Measurements from ENCODE around the gene CD300H.

Gene CD300H

DNA sequence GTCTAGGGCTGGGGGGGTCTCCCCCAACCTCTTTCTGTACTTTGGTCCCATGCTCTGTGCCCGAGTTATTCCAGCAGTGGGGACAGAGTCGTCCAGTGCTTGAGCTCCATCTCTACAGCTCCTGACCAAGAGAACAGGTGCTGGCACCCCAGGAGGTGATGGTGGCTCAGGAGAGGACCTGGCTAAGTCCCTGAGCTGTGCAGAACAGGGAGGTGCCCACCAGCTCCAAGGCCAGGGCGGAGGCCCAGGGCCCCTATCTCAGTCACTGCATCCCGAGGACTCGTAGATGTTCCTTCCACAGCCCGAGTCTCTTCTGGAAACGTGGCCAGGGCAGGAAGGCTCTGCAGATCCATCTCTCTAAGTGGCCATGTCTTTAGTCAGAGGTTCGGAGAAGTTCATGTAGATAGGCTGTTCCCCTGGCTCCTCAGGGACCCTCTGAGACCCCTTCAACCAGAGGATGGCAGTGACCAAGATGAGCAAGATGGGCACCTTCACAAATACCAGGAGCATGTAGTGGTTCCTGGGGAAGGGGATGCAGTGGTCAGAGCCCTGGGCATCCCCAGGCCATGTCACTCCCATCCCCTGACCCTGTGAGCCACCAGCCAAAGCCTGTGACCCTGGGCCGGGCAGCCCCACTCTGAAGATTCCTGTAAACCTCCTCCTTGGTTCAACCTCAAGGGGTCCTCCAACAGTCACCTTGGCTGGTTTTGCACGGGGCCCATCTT, 44.8 kb downstream of the CD300H start:
- no peaks in the 10 kb centered on the region for H3K4me1 ChIP-seq (ENCODE audit: insufficient read depth, low read length, poor library complexity, severe bottlenecking)
- no peak overlapping the region for H2AFZ ChIP-seq (ENCODE audit: low read length)
- H3K27me3 ChIP-seq (ENCODE audit: insufficient read depth, low read length, poor library complexity, severe bottlenecking) = no peaks in the 10 kb centered on the region
- no peaks in the 10 kb centered on the region for H3K9me3 ChIP-seq (ENCODE audit: insufficient read depth, low read depth, low read length)
- no peak overlapping the region for H3K9ac ChIP-seq (ENCODE audit: low read depth, low read length, poor library complexity, severe bottlenecking)
- H3K36me3 ChIP-seq (ENCODE audit: insufficient read depth, low read length) = no peaks in the 10 kb centered on the region
- no peaks in the 10 kb centered on the region for H3K9me2 ChIP-seq (replicated peaks; ENCODE audit: low read depth, low read length)
- H3K4me3 ChIP-seq (ENCODE audit: low read length, poor library complexity, severe bottlenecking) = no peak overlapping the region
- H4K20me1 ChIP-seq (ENCODE audit: insufficient read depth, low read length, poor library complexity, severe bottlenecking) = no peaks in the 10 kb centered on the region
- H3K4me2 ChIP-seq (ENCODE audit: low read depth, low read length, poor library complexity, severe bottlenecking) = no peak overlapping the region
- no peaks in the 10 kb centered on the region for H3K79me2 ChIP-seq (ENCODE audit: insufficient read depth, low read length)
- TF ChIP-seq EZH2phosphoT487 (IDR thresholded peaks at IDR 0.05; ENCODE audit: borderline replicate concordance) = no peak
- TF ChIP-seq, protein P1, sequence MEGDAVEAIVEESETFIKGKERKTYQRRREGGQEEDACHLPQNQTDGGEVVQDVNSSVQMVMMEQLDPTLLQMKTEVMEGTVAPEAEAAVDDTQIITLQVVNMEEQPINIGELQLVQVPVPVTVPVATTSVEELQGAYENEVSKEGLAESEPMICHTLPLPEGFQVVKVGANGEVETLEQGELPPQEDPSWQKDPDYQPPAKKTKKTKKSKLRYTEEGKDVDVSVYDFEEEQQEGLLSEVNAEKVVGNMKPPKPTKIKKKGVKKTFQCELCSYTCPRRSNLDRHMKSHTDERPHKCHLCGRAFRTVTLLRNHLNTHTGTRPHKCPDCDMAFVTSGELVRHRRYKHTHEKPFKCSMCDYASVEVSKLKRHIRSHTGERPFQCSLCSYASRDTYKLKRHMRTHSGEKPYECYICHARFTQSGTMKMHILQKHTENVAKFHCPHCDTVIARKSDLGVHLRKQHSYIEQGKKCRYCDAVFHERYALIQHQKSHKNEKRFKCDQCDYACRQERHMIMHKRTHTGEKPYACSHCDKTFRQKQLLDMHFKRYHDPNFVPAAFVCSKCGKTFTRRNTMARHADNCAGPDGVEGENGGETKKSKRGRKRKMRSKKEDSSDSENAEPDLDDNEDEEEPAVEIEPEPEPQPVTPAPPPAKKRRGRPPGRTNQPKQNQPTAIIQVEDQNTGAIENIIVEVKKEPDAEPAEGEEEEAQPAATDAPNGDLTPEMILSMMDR (conservative IDR thresholded peaks at IDR 0.05; ENCODE audit: low read length) = no peak
- no peaks in the 10 kb centered on the region for H3F3A ChIP-seq (ENCODE audit: low read depth)

GRCh38 chr17:74521701-74522201, 45.6 kb downstream of the CD300H start:
- no peak overlapping the region for H3K4me3 ChIP-seq (ENCODE audit: low read length, poor library complexity, severe bottlenecking)
- H3F3A ChIP-seq (ENCODE audit: low read depth) = no peaks in the 10 kb centered on the region
- no peaks in the 10 kb centered on the region for H3K4me1 ChIP-seq (ENCODE audit: insufficient read depth, low read length, poor library complexity, severe bottlenecking)
- no peaks in the 10 kb centered on the region for H3K9me2 ChIP-seq (replicated peaks; ENCODE audit: low read depth, low read length)
- no peaks in the 10 kb centered on the region for H3K27me3 ChIP-seq (ENCODE audit: insufficient read depth, low read length, poor library complexity, severe bottlenecking)
- no peaks in the 10 kb centered on the region for H3K36me3 ChIP-seq (ENCODE audit: insufficient read depth, low read length)
- no peaks in the 10 kb centered on the region for H3K79me2 ChIP-seq (ENCODE audit: insufficient read depth, low read length)
- no peaks in the 10 kb centered on the region for H4K20me1 ChIP-seq (ENCODE audit: insufficient read depth, low read length, poor library complexity, severe bottlenecking)
- H3K9ac ChIP-seq (ENCODE audit: low read depth, low read length, poor library complexity, severe bottlenecking) = no peak overlapping the region
- H3K4me2 ChIP-seq (ENCODE audit: low read depth, low read length, poor library complexity, severe bottlenecking) = no peak overlapping the region
- no peak for TF ChIP-seq EZH2phosphoT487 (IDR thresholded peaks at IDR 0.05; ENCODE audit: borderline replicate concordance)
- TF ChIP-seq, protein P1 (conservative IDR thresholded peaks at IDR 0.05; ENCODE audit: low read length) = no peak
- H2AFZ ChIP-seq (ENCODE audit: low read length) = no peak overlapping the region
- no peaks in the 10 kb centered on the region for H3K9me3 ChIP-seq (ENCODE audit: insufficient read depth, low read depth, low read length)

- Histone ChIP-seq H3K79me2 (ENCODE audit: insufficient read depth, low read length) (no peaks in the 10 kb centered on the region), H3K4me2 (ENCODE audit: low read depth, low read length, poor library complexity, severe bottlenecking) (no peak overlapping the region), H3K9me2 (replicated peaks; ENCODE audit: low read depth, low read length) (no peaks in the 10 kb centered on the region), H3K27me3 (ENCODE audit: insufficient read depth, low read length, poor library complexity, severe bottlenecking) (no peaks in the 10 kb centered on the region), H3K9ac (ENCODE audit: low read depth, low read length, poor library complexity, severe bottlenecking) (no peak overlapping the region), H3F3A (ENCODE audit: low read depth) (no peaks in the 10 kb centered on the region), H3K4me3 (ENCODE audit: low read length, poor library complexity, severe bottlenecking) (no peak overlapping the region), H3K9me3 (ENCODE audit: insufficient read depth, low read depth, low read length) (no peaks in the 10 kb centered on the region), H3K36me3 (ENCODE audit: insufficient read depth, low read length) (no peaks in the 10 kb centered on the region), H4K20me1 (ENCODE audit: insufficient read depth, low read length, poor library complexity, severe bottlenecking) (no peaks in the 10 kb centered on the region), H2AFZ (ENCODE audit: low read length) (no peak overlapping the region), H3K4me1 (ENCODE audit: insufficient read depth, low read length, poor library complexity, severe bottlenecking) (no peaks in the 10 kb centered on the region)
- TF ChIP-seq, protein P1 (conservative IDR thresholded peaks at IDR 0.05; ENCODE audit: low read length) = no peak
- TF ChIP-seq EZH2phosphoT487 (IDR thresholded peaks at IDR 0.05; ENCODE audit: borderline replicate concordance) = no peak
These were observed 46.4 kb downstream of the CD300H start for GRCh38 chr17:74520790-74521480.

Measured in Loucy (cell line).